ENCODE data around the gene PPOX. TPM values are rescaled to one million over a fixed set of nuclear protein-coding genes. Genes with fewer than 3 reads are reported as not detected.

PPOX gene
- total RNA-seq, 1 experiment from 2014 or later = 25.4 TPM

DNA sequence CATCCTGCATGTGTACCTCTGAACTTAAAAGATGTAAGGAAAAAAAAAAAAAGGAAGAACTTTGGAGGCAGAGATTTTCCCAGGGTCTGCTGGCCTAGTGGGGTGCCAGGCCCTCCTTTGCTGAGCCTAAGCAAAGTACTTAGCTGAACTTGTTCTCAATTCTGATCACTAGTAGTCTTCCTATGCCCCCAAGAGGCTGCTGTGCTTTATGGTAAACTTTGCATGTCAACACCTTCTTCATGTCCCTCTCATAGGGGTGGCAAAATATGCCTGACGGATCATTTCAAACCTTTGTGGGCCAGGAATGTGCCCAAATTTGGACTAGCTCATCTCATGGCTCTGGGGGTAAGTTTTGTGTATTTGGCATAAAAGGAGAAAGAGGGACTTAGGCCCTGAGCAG is 8.4 kb upstream of the PPOX start:
- peaks cover 12% of the 10 kb centered on the region for H3K4me1 Mint-ChIP-seq (ENCODE audit: low read depth, unreplicated experiment)
- H3K36me3 ChIP-seq (ENCODE audit: control insufficient read depth, insufficient read depth, low read length) = peaks cover 3% of the 10 kb centered on the region
- H3K4me1 ChIP-seq = peaks cover 10% of the 10 kb centered on the region; the same call in 1 of the 2 replicates
- intact Hi-C loops (cut with micrococcal nuclease; ENCODE audit: unreplicated experiment) = no loop called here
- no TSS peak for BruUV-seq (replicated peaks)
- TF ChIP-seq, protein P1, sequence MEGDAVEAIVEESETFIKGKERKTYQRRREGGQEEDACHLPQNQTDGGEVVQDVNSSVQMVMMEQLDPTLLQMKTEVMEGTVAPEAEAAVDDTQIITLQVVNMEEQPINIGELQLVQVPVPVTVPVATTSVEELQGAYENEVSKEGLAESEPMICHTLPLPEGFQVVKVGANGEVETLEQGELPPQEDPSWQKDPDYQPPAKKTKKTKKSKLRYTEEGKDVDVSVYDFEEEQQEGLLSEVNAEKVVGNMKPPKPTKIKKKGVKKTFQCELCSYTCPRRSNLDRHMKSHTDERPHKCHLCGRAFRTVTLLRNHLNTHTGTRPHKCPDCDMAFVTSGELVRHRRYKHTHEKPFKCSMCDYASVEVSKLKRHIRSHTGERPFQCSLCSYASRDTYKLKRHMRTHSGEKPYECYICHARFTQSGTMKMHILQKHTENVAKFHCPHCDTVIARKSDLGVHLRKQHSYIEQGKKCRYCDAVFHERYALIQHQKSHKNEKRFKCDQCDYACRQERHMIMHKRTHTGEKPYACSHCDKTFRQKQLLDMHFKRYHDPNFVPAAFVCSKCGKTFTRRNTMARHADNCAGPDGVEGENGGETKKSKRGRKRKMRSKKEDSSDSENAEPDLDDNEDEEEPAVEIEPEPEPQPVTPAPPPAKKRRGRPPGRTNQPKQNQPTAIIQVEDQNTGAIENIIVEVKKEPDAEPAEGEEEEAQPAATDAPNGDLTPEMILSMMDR (IDR thresholded peaks at IDR 0.05; ENCODE audit: insufficient read depth in 1 of 2, low read depth in 1 of 2, low read length in 1 of 2, severe bottlenecking in 1 of 2, unreplicated experiment in 1 of 2) = no peak
- peak overlapping the region; percentile 41 for H3K4me3 Mint-ChIP-seq (ENCODE audit: unreplicated experiment)
- H3K27me3 ChIP-seq (replicated peaks; ENCODE audit: control insufficient read depth, insufficient read depth, low read length) = no peaks in the 10 kb centered on the region
- peaks cover 54% of the 10 kb centered on the region for H3K36me3 Mint-ChIP-seq (ENCODE audit: insufficient read depth, unreplicated experiment)
- no peak overlapping the region for H3K27ac Mint-ChIP-seq (ENCODE audit: unreplicated experiment)
- no peaks in the 10 kb centered on the region for H3K27me3 Mint-ChIP-seq (ENCODE audit: insufficient read depth, unreplicated experiment)
- DNase-seq = no peak
- POLR2A ChIA-PET = interaction anchor here (0.8 kb wide), 1 partner anchor 167 kb away, joined by 8 read pairs; no protein-coding TSS in a partner anchor
- CTCF ChIA-PET = interaction anchor here (0.6 to 0.7 kb wide), 2 partner anchors 8 to 224 kb away, joined by 3 read pairs; no protein-coding TSS in a partner anchor
- H3K9me3 ChIP-seq = no peaks in the 10 kb centered on the region
- H3K9me3 Mint-ChIP-seq (ENCODE audit: unreplicated experiment) = no peaks in the 10 kb centered on the region
- no peak overlapping the region for H3K4me3 ChIP-seq (ENCODE audit: low read depth, low read length)

DNA sequence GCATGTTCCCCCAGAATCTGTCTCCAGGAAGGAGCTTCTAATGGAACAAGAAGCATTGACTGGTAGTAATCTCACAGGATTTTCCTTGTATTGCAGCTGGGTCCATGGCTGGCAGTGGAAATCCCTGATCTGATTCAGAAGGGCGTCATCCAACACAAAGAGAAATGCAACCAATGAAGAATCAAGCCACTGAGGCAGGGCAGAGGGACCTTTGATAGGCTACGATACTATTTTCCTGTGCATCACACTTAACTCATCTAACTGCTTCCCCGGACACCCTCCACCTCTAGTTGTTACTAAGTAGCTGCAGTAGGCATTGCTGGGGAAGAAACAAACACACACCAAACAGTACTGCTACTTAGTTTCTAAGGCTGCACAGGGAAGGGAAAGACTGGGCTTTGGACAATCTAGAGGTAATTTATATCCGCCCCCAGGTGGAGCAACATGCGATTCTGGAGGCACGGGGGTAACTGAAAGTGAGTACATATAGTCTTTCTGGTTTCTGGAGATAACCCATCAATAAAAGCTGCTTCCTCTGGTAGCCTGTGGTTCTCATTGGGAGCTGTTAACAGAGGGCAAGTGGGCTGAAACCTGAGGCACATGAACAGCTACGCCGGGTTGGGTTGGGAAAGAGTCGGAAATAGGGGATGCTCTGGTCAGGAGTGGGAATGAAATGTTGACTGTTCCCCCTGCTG is 7.8 kb upstream of the PPOX start:
- POLR2A ChIA-PET = interaction anchor here (0.6 kb wide), 1 partner anchor 26 kb away, joined by 3 read pairs; the partner anchor contains the start of gene DEDD
- H3K4me3 ChIP-seq (ENCODE audit: low read depth, low read length) = peak overlapping the region; percentile 83; the same call in 1 of the 2 replicates
- Mint-ChIP-seq H3K27me3 (ENCODE audit: insufficient read depth, unreplicated experiment) (no peaks in the 10 kb centered on the region), H3K27ac (ENCODE audit: unreplicated experiment) (peak overlapping the region; percentile 81), H3K4me3 (ENCODE audit: unreplicated experiment) (peak overlapping the region; percentile 82), H3K4me1 (ENCODE audit: low read depth, unreplicated experiment) (peaks cover 12% of the 10 kb centered on the region), H3K9me3 (ENCODE audit: unreplicated experiment) (no peaks in the 10 kb centered on the region), H3K36me3 (ENCODE audit: insufficient read depth, unreplicated experiment) (peaks cover 54% of the 10 kb centered on the region)
- CTCF ChIA-PET = interaction anchor here (0.6 kb wide), 1 partner anchor 223 kb away, joined by 3 read pairs; no protein-coding TSS in a partner anchor
- H3K36me3 ChIP-seq (ENCODE audit: control insufficient read depth, insufficient read depth, low read length) = peaks cover 3% of the 10 kb centered on the region
- intact Hi-C loops (cut with micrococcal nuclease; ENCODE audit: unreplicated experiment) = no loop called here
- no TSS peak for BruUV-seq (replicated peaks)
- TF ChIP-seq, protein P1 (IDR thresholded peaks at IDR 0.05; ENCODE audit: insufficient read depth in 1 of 2, low read depth in 1 of 2, low read length in 1 of 2, severe bottlenecking in 1 of 2, unreplicated experiment in 1 of 2) = no peak
- peaks cover 10% of the 10 kb centered on the region; the same call in 1 of the 2 replicates for H3K4me1 ChIP-seq
- H3K9me3 ChIP-seq = no peaks in the 10 kb centered on the region
- no peaks in the 10 kb centered on the region for H3K27me3 ChIP-seq (replicated peaks; ENCODE audit: control insufficient read depth, insufficient read depth, low read length)
- DNase-seq = no peak

GRCh38 chr1:161159087-161159912 is 6.9 kb upstream of the PPOX start, which contains the start of gene USP21:
TSS of gene USP21 (plus strand) at chr1:161159500. CDS start at chr1:161160641, 1,141 bp downstream.
- peak within 1 kb of the TSS; percentile 82 for H3K4me3 Mint-ChIP-seq (ENCODE audit: unreplicated experiment)
- peaks cover 12% of the 10 kb centered on the region for H3K4me1 Mint-ChIP-seq (ENCODE audit: low read depth, unreplicated experiment)
- H3K36me3 Mint-ChIP-seq (ENCODE audit: insufficient read depth, unreplicated experiment) = peaks cover 46% of the 10 kb centered on the region

More at GRCh38 chr1:161159087-161159912, 6.9 kb upstream of the PPOX start, which contains the start of gene USP21:
- no peaks in the 10 kb centered on the region for H3K9me3 Mint-ChIP-seq (ENCODE audit: unreplicated experiment)
- Histone ChIP-seq H3K36me3 (ENCODE audit: control insufficient read depth, insufficient read depth, low read length) (peaks cover 3% of the 10 kb centered on the region), H3K4me3 (ENCODE audit: low read depth, low read length) (peak within 1 kb of the TSS; percentile 83), H3K9me3 (no peaks in the 10 kb centered on the region), H3K4me1 (peaks cover 10% of the 10 kb centered on the region; the same call in 1 of the 2 replicates), H3K27me3 (replicated peaks; ENCODE audit: control insufficient read depth, insufficient read depth, low read length) (no peaks in the 10 kb centered on the region)
- TF ChIP-seq, protein P1 (IDR thresholded peaks at IDR 0.05; ENCODE audit: insufficient read depth in 1 of 2, low read depth in 1 of 2, low read length in 1 of 2, severe bottlenecking in 1 of 2, unreplicated experiment in 1 of 2) = peak in 1 of 2 experiments; percentile 27
- peak within 1 kb of the TSS; percentile 81 for H3K27ac Mint-ChIP-seq (ENCODE audit: unreplicated experiment)
- BruUV-seq (replicated peaks) = TSS peak; percentile 2
- POLR2A ChIA-PET = interaction anchor here (0.6 kb wide), 1 partner anchor 18 kb away, joined by 14 read pairs; no protein-coding TSS in a partner anchor
- no peaks in the 10 kb centered on the region for H3K27me3 Mint-ChIP-seq (ENCODE audit: insufficient read depth, unreplicated experiment)
- CTCF ChIA-PET = no interaction called here
- intact Hi-C loops (cut with micrococcal nuclease; ENCODE audit: unreplicated experiment) = no loop called here
- DNase-seq = peak; percentile 91 to 94
